HUDEP-2 (cell line): ENCODE results near the gene ZNF57.
A peak's percentile ranks its signal among the peaks of the same experiment; 100 is the strongest.
"Not testable (repeated sequence)": the region's sequence is repeated elsewhere in the genome, so short reads cannot be mapped to it uniquely, and the experiment has no call there.

Experiments used
- DNase-seq, 76 experiments: peaks; one replicate each; lab custom pipeline; 2025; ENCODE audit not compliant: unreplicated experiment in 76 of 76; lab: John Stamatoyannopoulos, UW

The ZNF57 gene

DNA sequence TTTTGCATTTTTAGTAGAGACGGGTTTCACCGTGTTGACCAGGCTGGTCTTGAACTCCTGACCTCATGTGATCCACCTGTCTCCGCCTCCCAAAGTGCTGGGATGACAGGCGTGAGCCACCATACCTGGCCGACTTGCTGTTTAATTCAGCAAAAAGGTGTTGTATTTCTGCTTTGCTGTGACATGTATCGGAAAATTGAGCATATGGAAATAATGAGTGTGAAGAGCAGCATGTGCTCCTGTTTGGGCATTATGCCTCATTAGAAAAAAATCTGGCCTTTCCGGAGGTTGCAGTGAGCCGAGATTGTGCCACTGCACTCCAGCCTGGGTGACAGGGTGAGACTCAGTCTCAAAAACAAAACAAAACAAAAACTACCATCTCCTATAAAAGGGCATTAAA lies 10.2 kb upstream of the ZNF57 start:
- DNase-seq: not testable (repeated sequence)

DNA sequence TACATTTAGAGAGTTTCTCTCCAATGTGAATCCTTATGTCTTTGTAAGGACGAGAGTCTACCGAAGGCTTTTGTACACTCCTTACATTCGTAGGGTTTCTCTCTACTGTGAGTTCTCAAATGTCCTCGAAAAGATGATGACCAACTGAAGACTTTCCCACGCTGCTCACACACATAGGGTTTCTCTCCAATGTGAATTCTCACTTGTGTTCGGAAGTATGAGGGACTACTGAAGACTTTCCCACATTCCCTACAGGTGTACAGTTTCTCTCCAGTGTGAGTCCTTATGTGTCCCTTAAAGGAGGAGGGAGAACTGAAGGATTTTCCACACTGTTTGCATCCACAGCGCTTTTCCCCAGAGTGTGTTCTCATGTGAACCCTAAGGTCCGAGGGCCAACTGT lies 4.0 kb upstream of the ZNF57 start:
- no peak for DNase-seq

DNA sequence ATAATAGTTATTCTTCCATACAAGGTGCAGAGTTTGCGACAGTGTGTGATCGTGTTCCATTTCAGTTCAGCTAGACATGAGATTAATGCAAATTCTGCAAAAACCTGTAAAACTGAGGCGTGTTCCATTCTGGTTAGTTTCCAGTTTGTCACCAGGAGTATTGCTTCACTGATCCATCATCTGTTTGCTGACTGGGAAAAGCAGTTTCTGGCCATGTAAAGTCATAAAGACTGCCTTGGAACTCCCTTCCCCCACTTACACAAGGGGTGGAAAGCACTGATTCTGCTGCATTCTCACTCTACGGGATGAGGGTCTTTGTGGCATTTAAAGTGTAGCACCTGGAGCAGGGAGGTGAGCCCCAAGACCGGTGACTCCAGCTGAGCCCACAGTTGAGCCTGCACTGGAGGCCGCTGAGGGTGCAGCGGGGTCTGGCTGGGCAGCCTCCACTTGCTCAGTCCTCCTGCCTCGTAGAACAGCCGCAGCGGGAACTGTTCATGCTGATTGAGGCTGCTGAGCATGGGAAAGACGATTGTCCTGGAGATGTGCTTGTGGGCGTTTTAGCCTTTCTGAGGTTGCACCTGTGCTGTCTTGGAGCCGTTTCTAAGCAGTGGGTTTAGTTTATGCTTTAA lies 2.0 kb downstream of the ZNF57 start:
- no peak for DNase-seq

GRCh38 chr19:2903326-2903725 lies 2.6 kb downstream of the ZNF57 start:
- not testable (repeated sequence) for DNase-seq

DNA sequence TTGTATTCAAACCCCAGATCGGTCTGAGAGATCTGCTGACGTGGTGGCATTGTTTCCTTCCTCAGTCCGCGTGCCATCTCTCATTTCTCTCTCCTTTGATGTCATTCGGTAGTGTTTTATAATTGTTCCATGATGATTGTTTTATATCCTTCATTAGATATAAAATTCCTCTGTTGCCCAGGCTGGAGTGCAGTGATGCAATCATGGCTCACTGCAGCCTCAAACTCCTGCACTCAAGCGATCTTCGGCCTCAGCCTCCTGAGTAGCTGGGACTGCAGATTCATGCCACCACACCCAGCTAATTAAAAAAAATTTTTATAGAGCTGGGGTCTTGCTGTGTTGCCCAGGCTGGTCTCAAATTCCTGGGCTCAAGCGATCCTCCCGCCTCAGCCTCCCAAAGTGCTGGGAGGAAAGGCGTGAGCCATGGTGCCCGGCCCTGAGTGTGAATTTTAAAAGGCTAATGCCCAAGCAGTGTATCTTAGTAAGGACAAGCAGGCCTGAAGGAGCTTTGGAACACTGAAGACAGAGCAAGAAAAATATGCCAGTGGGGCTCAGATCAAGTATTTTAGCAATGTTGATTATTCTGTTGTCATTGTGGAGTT lies 5.3 kb downstream of the ZNF57 start:
- DNase-seq: no peak

DNA sequence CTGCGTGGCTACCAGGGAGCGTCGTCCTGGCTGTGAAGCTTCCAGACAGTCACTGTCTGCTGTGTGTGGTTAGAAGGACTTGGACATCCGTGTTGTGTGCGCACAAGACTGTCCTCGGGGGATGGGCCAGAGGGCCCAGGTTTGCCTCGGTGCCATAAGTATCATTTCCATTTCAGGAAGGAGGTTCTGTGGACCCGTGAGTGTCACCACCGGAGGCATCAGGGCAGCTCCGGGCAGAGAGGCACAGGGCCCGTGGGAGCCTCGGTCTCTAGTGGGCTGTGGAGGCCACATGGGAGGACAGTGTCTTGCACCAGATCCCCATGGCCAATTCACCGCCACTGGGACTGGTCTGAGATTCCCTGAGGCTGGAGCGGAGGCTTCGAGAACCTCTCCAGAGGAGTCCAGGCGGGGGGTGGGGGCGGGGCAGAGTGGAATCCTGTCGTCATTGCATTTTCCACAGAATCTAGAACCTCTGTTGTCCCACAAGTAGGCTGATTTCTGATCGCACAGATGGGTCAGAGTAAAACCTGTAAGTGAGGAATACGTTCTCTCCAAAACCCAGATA lies 6.0 kb downstream of the ZNF57 start:
- no peak for DNase-seq

DNA sequence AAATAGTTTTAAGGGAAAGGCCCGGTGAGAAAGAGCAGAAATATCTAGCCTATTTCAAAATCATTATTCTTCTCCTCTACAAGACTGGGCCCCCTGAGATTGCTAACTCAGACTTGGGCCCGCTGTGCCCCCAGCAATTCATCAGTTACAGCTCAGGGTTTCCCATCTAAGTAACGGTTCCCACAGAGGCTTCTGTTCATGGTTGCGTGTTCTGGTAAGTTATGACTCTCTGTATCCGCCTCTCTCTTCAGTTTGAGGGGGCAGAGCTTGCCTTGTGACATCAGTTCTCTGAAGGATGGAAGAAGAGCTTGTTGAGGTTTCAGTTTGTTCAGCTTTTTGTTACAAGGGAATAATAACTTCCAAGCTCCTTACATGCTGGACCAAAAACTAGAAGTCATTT lies 11.6 kb downstream of the ZNF57 start:
- no peak for DNase-seq

DNA sequence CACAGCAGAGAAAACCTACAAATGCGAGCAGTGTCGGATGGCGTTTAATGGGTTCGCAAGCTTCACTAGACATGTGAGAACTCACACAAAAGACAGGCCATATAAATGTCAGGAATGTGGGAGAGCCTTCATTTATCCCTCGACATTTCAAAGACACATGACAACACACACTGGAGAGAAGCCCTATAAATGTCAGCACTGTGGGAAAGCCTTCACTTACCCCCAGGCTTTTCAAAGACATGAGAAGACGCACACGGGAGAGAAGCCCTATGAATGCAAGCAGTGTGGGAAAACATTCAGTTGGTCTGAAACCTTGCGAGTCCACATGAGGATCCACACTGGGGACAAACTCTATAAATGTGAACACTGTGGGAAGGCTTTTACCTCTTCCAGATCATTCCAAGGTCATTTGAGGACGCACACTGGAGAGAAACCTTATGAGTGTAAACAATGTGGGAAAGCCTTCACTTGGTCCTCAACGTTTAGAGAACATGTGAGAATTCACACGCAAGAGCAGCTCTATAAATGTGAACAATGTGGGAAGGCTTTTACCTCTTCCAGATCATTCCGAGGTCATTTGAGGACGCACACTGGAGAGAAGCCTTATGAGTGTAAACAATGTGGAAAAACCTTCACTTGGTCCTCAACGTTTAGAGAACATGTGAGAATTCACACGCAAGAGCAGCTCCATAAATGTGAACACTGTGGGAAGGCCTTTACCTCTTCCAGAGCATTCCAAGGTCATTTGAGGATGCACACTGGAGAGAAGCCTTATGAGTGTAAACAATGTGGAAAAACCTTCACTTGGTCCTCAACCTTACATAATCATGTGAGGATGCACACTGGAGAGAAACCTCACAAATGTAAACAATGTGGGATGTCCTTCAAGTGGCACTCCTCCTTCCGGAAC lies 16.8 kb downstream of the ZNF57 start:
- no peak for DNase-seq

DNA sequence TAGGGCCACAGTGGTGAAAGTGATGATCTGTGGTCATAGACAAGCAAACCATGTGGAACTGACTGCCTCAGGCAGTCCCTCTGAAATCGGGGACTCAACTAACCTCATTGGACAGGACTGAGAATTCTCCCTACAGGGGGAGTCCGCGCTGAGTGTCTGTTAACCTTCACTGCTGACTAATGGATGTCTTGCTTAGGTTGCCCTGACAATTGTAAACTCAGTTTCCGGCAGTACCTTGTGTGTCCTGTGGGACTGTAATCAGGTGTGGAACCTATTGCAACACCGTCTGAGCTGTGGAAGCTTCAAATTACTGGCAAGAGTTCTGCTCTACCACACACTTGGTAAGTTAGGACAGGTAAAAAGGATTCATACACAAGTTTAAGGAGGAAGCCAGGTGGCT lies 22.3 kb downstream of the ZNF57 start:
- no peak for DNase-seq

- no peak for DNase-seq
Observed at GRCh38 chr19:2923510-2923909, 22.8 kb downstream of the ZNF57 start.

DNA sequence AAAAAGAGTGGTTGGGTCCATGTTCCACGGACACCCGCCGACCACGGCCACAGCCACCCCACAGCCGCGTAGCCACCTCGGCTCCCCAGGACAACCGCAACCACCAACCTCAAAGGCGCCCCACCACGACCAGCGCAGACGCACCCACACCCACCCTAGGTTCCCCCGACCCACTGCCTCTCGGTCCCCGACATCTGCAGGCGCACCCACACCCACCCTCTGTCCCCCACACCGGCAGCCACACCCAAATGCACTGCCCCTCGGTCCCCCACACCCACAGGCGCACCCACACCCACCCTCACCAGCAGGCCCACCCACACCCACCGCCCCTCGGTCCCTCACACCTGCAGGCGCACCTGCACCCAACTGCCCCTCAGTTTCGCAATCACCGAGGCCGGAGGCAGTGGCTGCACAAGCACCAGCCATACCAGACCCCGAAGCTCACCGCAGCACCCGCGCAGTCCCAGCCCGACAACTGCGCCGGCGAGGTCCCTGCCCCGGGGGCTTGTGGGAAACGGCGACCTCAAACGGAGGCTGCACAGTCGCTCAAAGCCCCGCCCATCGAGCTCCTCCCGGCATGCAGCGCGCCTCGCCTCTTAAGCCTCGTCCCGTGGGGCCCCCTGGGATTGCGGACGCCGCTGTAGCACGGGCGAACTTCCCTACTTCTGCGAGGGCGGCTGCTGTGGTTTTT lies 25.8 kb downstream of the ZNF57 start:
- DNase-seq: no peak

GRCh38 chr19:2927032-2927430 lies 26.3 kb downstream of the ZNF57 start:
- no peak for DNase-seq

GRCh38 chr19:2933490-2933910 lies 32.8 kb downstream of the ZNF57 start:
- no peak for DNase-seq

DNA sequence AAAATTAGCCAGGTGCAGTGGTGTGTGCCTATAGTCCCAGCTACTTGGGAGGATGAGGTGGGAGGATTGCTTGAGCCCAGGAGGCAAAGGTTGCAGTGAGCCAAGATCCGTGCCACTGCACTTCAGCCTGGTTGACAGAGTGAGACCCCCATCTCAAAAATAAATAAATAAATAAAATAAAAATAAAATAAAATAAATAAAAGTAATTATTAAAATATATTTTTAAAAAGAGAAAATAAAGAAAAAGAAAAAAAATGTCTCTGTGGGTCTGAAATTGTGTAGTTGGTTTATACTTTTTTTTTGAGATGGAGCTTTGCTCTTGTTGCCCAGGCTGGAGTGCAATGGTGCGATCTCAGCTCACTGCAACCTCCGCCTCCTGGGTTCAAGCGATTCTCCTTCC lies 35.1 kb downstream of the ZNF57 start:
- DNase-seq: not testable (repeated sequence)

DNA sequence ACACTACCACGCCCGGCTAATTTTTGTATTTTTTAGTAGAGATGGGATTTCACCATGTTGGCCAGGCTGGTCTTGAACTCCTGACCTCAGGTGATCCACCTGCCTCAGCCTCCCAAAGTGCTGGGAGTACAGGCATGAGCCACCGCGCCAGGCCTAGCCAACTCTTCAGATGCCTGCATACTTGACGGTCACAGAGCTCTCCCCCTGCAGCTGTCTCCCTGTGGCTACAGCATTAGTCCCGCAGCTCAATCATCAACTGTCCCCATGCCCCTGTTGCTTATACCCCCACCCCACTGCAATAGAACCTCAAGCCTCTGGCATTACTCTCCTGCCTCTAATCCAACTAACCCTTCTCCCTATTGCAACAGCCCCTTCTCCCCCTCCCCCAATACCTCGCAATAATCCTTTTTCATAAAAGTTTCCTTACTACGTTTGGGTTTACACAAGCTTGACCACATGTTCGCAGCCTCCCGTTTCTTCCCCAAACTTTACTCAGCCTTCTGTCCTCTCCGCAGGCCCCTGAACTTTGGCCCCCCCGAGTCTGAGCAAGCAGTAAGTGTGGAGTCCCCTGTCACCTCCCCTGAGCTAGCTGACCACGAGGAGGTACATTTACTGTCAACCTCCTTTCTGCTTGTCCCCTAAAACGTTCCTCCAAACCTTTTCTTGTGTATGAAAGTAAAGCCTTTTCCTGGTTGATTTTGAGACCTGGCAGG lies 42.4 kb downstream of the ZNF57 start:
- DNase-seq: no peak

DNA sequence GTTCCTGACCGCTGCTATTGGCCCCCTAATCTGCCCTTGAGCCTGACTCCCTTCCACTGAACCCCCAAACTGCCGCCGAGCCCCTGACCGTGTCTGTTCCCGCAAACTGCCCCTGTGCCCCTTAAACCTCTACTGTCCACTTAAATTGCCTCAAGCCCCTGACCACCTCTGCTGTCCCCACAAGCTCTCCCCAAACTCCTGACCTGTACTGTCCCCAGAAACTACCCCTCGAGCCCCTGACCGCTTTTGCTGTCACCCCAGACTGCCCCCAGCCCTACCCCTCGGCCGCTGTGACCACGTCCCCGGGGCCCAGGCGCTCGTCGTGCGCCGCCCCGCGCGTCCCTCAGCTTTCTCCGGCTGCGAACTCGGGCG lies 43.7 kb downstream of the ZNF57 start:
- no peak for DNase-seq

DNA sequence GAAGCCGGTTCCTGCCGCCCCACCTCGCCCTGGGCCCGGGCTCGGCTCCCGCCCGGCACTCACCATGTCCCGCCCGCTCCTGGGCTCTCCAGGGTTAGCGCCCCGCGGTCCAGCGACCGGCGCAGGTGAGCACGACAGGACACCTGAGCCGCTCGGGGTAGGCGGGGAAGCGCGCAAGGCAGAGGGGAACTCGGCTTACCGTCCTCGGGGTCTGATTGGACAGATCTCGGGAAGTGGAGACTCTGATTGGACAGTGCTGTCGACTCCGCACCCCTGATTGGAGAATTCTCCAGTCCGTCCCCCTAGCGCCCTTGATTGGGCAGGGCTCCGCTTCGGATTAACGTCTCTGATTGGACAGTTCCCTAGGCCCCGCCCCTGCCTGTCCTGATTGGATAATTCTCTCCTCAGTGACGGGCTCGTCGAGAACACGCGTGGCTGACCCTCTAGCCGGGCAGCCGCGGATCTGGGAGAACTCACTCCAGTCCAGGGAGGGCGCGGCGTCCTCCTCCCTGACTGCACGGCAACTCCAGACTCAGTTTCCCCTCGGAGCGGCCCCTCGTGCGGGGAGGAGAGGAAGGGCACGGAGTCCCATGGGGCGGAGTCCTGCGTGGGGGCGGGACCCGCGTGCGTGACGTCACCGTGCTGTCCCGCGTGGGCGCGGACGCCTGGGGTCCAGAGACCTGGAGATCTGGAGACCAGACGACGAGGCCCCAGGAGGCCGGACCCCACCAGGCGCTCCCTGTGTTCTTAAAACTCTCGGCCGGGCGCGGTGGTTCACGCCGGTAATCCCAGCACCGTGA lies 44.2 kb downstream of the ZNF57 start, which contains the start of gene ZNF77:
Gene ZNF77 (minus strand): TSS at position 197 of the 800 bp plus-strand sequence. CDS start 131 bp downstream, at position 66.
- DNase-seq: peak in 68 of 76 experiments; percentile 11 to 100 (median 97)

GRCh38 chr19:2945575-2946184 lies 45.0 kb downstream of the ZNF57 start:
- DNase-seq: no peak

DNA sequence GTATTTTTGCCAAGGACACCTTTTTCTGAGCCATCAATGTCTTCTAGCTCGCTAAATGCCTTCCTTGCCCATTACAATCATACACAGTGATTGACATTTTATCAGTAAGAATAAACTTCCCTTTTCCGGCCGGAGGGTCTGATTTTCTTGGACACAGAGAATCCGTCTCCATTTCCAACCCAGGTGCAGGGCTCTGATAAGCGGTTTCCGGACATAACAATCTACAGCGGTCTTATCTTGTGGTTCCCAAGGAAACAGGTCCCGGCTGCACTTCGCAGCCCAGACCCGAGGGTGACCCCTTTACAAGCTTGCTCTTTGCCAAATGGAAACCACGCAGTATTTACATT lies 49.2 kb downstream of the ZNF57 start:
- DNase-seq: peak in 72 of 76 experiments; percentile 80 to 99 (median 94)
